NCI-H128 (cell line): ENCODE measurements around the gene SHISA9.

Source experiments
- DNase-seq: peaks from one replicate; lab custom pipeline; 2025; ENCODE audit not compliant: unreplicated experiment; lab: John Stamatoyannopoulos, UW

Gene SHISA9

DNA sequence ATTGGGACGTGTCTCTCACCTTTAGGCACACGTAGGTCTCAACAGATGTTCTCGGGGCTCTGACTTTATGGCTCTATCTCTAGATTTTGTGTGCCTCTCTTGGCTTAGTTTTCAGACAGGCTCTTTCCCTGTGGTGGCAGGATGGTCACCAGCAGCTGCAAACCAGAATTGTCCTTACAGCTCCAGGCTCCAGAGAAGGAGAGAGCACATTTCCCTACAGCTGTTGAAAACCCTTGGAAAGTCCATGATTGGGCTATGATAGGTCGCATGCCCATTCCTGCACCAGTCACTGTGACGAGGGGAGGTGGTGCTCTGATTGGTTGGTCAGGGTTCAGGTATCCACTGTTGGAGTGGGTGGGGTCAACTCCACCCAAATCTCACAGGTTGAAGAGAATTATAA, 41.5 kb downstream of the SHISA9 start:
- no peak for DNase-seq

DNA sequence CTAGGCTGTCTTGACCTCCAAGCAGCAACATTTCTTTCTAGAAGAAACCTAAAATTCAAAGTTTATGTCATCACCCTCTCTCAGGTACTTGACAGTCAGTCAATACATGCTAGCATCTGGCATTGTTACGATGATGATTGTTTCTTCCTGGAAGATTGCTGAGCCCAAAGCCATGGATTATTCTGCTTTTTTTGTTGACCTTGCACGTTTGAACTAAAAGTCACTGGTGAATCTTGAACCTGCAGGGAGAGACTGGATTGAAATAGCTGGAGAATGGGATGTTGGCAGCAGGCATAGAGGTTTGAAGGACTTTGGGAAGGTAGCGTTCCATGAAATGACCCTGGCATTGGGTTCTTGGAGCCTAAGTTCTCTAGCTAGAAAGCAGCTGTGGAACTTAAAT, 42.9 kb downstream of the SHISA9 start:
- no peak for DNase-seq

DNA sequence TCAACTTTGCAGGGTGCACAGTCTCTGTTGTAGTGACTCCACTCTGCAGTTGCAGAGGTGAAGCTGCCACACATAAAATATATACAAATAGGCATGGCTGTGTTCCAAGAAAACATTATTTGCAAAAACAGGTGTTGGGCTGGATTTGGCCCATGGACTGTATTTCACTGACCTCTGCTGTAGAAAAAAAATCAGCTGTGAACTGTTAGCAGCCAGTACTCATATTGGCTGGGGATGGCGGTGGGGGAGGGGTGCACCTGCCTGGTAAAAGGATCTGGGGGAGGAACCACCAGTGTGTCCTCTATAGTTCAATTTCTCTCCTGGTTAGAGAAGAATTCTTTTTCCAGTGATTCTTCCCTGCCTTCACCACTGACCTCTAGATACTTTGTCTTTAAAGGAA, 50.0 kb downstream of the SHISA9 start:
- DNase-seq, result no peak

DNA sequence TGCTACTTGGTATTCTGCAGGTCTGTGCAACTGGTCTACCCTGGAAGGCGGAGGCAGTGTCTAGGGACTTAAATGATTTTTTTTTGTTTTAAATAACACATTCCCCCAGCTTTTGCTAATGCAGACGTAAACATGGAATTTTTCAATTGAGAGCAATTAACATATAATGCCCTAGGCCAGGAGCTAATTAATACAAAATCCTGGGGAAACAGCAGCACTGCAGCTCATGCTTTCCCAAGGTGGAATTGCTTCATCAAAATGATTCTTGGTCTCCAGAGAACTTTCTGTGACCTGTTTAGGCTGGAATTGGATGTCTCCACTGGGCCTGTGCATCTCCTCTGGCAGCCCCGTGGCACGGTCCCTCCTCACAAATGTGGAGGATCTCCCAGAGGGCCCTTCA, 50.6 kb downstream of the SHISA9 start:
- no peak for DNase-seq

DNA sequence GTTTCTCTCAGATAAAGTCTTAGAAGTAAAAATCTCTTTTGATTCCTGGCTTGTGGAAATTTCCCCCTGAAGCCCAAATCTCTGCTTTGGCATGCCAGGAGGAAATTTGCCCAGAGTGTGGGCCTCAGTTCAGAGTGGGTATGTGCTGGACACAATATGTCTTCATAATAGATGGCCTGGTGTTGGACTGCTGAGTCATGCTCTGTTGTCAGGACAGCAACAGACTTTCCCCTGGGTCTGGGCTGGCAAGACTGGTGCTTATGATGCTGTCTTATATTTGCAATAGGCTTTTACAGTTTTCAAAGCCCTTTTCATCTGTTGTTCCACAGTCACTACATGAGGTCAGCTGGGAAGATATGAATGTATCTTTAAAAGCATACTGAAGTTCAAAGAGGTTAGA, 57.0 kb downstream of the SHISA9 start:
- no peak for DNase-seq

DNA sequence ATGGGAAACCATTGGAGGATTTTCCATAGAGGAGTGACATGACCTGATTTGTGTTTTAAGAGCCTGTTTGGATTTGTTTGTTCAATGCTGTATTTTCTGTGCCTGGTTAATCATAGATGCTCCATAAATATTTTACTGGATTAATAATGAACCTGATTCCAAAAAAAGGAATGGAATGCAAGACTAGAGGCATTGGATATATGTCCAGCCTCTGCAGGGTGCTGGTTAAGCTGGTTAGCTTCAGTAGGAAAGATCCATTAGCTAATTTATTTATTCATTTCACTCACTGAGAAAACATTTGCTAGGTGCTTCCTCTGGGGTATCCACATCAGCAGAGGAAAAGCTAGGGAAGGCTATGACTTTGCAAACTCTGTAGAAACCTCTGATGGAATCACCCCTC, 57.7 kb downstream of the SHISA9 start:
- DNase-seq, result no peak

DNA sequence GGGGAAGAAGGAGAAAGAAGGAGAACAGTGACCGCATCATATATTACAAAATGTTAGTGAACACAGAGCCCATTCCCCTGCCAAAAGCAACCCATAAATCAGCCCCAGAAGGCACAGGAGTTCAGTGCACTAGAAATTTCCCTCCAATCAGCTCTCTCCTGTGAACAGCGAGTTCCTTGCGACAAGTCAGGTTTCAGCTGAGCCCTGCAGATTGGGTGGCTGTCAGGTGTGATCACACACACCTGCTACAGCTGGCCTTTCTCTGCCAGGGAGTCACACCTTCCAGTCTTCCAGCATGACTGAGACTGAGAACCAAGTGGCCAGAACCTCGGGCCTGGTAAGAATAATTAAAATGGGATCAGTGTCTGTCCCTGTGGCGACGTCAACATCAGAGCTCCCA, 60.2 kb downstream of the SHISA9 start:
- no peak for DNase-seq

DNA sequence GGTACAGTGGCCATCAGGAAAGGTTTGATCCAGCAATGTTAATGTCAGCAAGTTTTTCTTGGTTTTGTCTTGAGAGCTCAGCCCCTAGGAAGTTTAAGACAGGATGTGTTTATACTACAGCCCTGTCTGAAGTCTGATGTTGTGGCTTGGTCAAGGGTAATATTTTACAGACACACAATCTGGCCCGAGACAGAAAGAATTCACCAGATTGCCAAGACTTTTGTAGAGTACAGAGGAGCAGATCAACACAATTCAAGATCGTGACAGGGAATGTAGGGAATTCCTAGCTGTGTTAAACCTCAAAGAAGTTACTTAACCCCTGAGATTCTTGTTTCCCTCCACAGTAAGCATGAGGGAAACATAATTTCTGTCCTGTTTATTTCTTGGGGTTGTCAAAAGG, 63.1 kb downstream of the SHISA9 start:
- no peak for DNase-seq

DNA sequence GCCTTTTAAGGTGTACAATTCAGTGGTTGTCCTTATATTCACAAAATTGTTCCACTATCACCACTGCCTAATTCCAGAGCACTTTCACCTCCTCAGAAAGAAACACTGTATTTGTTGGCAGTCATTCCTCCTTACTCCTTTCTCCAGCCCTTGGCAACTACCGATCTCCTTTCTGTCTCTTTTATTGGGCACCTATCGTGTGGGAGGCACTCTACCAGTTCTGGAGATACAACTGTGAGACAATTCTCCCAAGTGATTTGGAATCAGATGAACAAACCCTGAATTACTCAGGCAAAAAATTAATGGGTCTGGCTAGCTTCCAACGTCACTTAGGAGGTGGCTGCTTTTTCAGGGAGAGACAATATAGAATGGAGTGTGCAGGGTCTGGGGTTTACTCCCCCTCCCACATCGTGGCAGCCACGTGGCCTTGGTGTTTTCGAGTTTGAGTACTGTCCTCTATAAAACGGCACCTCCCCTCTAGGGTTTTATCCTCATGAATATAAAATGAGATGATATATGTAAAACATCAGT, 63.9 kb downstream of the SHISA9 start:
- DNase-seq, result no peak

DNA sequence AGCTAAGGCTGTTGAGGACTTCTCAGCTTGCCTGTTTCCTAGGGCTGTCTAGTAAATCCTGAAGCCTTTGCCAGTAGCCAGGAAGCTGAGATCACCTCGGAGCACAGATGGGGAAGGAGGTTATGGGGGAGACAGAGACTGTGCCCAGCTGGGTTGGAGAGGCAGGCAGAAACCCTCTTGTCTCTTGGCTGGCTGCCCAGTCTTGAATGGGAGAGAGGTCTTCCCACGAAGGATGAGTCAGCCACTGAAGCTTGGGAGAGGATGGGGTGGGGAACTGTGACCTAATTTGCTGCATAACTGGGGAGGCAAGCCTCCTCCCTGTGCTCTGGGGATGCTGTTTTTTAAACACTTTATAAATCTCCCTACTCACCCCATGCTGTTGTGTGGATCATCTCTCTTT, 69.8 kb downstream of the SHISA9 start:
- peak; percentile 84 for DNase-seq

DNA sequence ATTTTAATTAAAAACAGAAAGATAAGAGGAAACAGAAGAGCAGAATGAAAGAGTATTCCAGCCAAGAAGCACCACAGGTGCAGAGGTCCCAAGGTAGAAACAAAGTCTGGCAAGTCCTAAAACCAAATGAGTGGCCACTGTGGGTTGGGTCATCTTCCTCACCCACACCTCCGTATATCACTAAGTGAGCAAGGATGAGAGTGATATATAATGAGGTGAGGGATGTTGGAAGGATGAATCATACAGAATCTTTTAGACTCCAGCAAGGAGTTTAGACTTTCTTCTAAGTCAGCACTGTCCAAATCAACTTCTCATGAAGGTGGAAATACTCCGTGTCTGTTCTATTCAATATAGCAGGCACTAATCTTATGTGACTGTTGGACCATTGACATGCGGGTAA, 70.8 kb downstream of the SHISA9 start:
- DNase-seq, result no peak

DNA sequence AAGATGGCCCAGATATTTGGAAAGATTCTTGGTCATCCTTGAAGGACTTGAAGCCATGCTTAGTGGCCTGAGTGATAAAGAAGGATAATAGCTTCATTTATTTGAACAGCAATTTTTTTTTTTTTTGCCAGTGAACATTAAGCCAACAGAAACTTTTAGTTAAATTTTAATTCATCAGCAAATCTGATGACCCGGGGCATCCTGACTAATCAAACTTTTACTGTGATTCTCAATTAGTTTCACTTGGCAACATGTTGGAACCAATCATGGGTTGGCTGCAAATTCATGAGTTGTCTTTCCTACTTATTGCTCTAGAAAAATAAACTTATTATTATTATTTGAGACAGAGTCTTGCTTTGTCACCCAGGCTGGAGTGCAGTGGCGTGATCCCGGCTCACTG, 74.4 kb downstream of the SHISA9 start:
- no peak for DNase-seq

DNA sequence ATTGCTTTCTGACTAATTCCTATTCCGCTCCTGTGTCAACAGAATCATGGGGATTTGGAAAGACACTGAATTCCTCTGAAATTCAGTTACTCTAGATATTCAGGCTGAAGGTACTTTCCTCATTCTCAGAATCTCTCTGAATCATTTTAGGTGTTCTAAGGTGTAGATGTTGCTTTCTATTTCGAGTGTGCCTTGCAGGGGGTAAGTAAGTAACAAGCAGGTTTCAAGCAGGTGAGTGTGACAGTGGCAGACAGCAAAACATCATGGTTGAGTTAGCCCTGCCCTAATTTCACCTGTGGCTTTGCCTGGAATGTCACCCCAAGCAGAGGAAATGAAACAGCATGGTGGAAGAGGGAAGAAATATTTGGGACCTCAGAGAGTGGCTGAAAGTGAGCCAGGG, 75.1 kb downstream of the SHISA9 start:
- no peak for DNase-seq

DNA sequence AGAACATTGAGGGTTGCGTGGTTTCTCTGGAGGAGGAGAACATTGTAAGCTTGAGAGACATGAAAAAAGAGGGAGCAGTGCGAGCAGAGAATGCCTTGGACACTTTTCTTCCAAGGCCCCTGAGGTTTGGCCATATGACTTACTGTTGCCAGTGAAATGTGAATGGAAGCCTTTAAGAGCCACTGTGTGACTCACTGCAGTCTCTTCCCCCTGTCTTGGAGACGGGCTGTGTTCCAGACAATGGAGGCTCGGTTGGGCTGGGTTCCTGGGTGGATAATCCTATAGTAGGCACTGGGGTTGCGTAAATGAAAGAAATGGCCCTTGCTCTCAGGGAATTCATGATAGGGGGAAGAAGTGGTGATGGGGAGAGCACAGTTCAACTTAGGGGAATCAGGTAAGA, 75.5 kb downstream of the SHISA9 start:
- no peak for DNase-seq

DNA sequence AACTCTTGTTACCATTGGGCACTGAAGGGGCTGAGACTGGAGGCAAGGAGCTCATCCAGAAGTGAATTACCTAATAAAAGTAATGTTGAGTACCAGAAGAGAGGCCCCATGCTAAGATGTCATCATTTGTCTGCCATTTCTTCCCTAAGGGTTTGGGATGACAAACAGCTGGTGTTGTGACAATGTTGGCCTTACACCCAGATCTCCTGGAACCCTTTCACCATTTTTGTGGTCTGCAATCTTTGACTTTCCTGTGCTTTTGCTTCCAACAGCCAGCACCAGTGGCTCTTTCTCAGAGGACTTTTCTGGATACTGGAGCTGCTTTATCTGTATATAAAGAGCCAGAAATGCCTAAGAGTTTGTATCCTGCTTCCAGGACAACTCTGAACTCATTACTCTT, 84.1 kb downstream of the SHISA9 start:
- no peak for DNase-seq

DNA sequence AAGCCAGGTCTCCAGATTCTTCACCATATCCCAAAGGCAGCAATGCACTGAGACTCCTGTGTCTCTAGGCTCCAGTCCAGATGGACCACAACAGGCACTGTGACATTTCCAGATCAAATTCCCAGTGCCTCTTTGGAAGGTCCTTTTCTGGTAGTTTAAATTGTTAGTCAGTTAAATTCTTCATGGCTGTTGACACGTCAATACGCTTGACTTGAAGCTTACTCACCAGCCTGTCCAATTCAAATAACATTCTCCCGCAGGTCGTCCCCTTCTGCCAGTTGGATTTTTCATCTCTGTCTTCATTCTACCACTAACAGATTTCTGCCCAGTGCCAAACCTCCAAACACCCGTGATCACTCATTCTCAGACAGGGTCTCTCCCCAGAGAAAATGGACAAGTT, 86.7 kb downstream of the SHISA9 start:
- no peak for DNase-seq

DNA sequence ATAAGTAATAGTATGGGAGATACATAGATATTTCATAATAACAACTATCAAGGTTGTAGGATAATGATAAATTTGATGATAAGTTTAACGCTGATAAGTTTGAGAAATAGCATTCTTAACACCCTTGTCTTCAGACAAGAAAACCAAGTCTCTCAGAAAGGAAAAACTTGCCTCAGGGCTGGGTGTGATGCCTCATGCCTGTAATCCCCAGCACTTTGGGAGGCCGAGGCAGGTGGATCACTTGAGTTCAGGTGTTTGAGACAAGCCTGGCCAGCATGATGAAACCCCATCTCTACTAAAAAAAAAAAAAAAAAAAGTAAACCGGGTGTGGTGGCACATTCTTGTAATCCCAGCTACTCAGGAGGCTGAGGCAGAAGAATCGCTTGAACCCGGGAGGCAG, 90.7 kb downstream of the SHISA9 start:
- no peak for DNase-seq

DNA sequence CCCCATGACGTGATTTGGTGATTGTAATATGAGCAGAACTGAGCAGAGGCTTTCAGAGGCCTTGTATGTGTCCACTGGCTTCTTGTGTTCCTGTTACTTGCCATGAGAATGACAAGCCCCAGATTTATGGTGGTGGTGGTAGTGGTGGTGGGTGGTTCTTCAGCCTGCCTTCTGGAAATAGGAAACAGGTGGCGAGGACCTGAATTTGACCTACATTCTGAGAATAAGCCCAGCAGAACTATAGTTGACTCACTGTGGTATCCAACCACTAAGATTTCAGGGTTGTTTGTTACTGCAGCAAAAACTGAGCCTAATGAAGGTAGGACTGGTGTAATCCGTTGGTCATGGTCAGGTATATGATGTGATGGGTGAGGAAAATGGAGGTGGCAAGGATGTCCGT, 93.0 kb downstream of the SHISA9 start:
- no peak for DNase-seq

DNA sequence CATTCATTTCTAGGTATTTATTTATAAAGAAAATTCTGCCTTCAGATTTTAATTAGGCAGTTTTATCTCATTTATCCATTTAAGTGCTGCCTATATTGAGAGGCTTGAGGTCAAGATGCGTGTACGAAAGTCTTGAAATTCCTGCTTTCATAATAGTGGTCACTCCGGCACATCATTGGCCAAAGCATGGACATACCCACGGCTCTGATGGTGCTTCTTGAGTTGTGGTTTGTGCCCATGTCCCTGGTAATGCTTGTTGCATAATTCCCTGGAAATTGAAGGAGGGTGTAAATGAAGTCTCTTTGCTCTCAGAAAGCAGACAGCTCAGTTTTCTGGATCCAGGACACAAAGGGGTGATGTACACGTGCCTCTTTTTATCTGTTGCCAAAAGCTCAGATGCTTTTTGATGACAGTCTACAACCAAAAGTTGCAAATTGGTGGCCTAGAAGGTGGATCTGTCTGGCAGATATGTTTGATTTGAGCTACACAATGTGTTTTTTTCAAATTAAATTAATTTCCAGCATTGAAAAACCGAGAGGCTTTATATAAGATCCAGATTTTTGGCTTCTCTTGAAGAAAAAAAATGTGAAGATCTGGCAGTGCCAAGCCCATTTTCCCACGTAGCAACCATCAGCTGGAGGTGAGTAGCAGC, 94.4 kb downstream of the SHISA9 start:
- no peak for DNase-seq

DNA sequence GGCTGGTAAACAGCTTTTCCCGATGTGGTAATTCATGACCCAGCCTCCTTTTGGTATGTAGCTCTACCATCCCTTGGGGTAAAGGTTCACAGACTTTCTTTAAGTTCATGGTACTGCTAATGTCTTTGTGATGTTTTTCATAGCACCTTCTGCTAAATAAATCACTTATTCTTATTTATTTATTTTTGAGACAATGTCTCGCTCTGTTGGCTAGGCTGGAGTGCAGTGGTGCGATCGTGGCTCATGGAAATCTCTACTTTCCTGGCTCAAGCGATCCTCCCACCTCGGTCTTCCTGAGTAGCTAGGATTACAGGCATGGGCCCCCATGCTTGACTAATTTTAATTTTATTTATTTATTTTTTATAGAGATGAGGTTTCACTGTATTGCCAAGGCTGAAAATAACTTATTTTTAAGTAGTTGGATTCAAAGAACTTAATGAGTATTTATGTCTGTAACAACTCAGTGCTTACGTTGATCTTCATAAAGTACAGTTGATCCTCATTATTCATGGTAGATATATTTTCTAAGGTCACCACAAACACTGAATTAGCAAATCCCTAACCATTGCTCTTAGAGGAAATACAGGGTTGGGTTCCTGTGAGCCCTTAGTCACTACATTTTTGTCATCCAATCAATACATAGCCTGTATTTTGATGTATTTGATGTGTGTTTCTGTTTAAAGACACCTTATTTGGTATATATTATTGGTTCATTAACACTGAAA, 97.1 kb downstream of the SHISA9 start:
- DNase-seq, result no peak

DNA sequence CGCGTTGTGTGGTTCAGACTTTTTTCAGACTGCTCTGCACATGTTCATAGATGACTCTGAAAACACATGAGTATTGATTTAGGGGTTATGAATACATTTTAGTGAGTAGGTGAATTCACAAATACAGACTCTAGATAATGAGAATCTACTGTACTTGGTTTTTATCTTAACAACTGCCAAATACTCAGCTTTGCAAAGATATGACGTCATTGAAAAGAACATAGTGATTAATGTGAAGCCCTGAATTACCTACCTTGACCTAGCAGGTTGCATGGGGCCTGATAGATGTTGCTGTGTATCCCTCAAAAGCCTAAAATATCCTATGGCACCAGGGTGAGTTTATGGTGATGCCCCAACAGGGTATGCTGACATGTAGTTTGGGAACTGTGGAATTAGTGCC, 98.0 kb downstream of the SHISA9 start:
- no peak for DNase-seq

DNA sequence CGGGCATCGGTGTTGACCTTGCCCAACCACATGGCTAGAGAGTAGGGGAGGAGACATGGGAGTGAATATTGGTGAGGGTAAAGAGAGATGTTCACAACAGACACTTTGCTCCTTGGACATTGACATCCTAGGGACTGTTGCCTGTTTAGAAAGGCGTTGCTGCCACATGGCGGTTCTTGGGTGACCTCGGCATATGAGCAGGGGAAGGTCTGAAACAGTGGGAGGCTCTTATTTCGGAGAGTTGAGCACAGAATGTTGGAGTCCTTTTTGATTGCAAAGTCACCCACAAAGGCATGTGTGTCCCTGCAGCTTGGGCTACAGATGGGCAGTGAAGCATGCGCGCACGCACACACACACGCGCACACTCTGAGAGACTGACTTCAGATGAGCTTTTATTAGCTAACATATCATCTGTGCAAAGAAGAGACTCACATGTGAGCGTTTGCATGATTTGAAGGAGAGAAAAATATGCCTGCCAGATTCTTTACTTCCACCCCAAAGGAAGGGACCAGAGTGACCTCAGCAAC, 104.4 kb downstream of the SHISA9 start:
- no peak for DNase-seq

DNA sequence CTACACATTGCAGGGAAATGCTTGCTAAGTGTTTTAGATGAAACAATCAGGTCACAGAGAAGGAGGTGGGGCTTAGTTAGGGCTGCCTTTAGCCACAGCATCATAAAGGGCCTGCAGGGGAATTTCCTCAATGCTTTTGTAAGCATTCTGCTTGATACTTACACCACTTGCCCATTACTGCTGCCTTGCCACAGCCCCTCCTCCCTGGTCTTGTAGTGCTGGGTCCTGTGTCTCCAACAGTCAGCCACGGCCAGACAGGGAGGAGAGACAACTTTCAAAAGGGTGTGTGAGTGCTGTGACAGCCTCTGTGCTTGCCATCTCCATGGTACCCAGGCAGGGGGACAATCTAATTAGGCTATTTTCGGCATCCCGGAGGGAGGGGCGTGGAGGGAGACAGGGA, 111.2 kb downstream of the SHISA9 start:
- no peak for DNase-seq
